ENCODE measurements around the gene GLYATL3.

- TF ChIP-seq POLR2A (IDR thresholded peaks at IDR 0.05; ENCODE audit: low read depth, low read length) (no peak), POLR2AphosphoS5 (IDR thresholded peaks at IDR 0.05; ENCODE audit: low read depth, low read length) (no peak)
These were observed 56.2 kb downstream of the GLYATL3 start for GRCh38 chr6:49555951-49556350.

Data from GM12892 (cell line).